ENCODE measurements around the gene GPR137C. TPM values are rescaled to one million over a fixed set of nuclear protein-coding genes. Genes with fewer than 3 reads are reported as not detected.

GPR137C gene
- total RNA-seq, 4 donors from 2014 or later: 0.18 to 1.7 (median 0.40) TPM; not detected in 1

DNA sequence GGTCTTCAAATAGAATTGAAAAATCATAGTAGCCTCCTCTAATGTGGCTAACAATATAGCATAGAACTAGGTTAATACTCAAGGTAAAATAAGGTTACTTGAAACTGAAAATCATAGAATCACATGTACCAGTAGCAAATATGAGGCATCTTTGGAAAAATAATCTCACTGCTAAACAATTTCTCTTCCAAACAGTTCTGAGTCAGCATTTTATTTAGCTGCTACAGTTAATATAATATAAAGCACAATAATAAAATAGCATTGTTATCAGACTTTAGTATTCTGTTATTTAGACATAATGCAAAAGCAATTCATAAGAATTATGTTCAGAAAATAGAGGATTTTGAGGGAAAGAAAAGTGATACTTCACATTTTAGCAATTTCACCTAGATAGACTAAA, 107.7 kb downstream of the GPR137C start:
- Histone ChIP-seq H3K36me3 (peaks cover 0 to 24% (median 0%) of the 10 kb centered on the region in 3 donors), H3K27ac (no peak overlapping the region), H3K4me1 (no peaks in the 10 kb centered on the region), H3K9me3 (no peaks in the 10 kb centered on the region), H3K4me3 (no peak overlapping the region), H3K27me3 (no peaks in the 10 kb centered on the region)
- DNase-seq: no peak
- TF ChIP-seq POLR2A (IDR thresholded peaks at IDR 0.05): no peak
- TF ChIP-seq, protein P1, sequence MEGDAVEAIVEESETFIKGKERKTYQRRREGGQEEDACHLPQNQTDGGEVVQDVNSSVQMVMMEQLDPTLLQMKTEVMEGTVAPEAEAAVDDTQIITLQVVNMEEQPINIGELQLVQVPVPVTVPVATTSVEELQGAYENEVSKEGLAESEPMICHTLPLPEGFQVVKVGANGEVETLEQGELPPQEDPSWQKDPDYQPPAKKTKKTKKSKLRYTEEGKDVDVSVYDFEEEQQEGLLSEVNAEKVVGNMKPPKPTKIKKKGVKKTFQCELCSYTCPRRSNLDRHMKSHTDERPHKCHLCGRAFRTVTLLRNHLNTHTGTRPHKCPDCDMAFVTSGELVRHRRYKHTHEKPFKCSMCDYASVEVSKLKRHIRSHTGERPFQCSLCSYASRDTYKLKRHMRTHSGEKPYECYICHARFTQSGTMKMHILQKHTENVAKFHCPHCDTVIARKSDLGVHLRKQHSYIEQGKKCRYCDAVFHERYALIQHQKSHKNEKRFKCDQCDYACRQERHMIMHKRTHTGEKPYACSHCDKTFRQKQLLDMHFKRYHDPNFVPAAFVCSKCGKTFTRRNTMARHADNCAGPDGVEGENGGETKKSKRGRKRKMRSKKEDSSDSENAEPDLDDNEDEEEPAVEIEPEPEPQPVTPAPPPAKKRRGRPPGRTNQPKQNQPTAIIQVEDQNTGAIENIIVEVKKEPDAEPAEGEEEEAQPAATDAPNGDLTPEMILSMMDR (IDR thresholded peaks at IDR 0.05): no peak

DNA sequence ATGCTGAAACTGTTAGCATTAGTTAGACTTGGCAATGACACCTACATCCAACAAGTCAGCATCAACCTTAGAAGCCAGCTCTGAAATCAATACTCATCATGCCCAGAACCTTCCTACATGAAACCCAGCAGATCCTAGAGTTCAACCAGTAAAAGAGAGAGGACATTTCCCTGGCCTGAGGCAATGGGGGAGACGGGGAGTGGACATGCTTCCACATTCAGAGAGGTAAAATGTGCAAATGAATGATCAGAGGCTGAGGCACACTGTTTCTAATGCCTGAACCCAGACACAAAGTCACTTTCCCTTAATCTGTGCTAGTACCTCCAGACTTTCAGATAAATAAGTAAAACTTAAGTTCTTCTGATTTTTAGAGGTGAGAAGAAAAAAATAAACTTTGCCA, 108.2 kb downstream of the GPR137C start:
- Histone ChIP-seq H3K4me1 (no peaks in the 10 kb centered on the region), H3K27ac (no peak overlapping the region), H3K4me3 (no peak overlapping the region), H3K27me3 (no peaks in the 10 kb centered on the region), H3K36me3 (peaks cover 0 to 26% (median 0%) of the 10 kb centered on the region in 3 donors), H3K9me3 (no peaks in the 10 kb centered on the region)
- DNase-seq: no peak
- TF ChIP-seq, protein P1 (IDR thresholded peaks at IDR 0.05): no peak
- TF ChIP-seq POLR2A (IDR thresholded peaks at IDR 0.05): no peak

DNA sequence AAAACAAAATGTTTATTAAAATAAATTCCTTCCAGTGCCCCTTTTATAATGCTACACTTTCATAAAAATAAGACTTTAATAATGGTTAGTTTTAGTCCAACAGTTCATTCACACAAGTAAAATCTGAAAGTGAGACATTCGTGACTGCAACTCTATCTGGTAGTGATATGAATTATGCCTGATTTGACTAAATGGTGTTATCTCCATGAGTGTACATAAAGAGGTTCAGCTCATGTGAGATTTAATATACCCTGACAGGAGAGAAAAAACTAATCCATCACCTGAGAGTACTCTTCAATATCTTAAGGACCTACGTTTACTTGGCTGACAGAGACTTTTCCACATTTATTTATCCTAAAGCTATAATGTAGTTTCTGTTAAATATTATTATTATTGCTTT, 108.7 kb downstream of the GPR137C start:
- Histone ChIP-seq H3K4me3 (no peak overlapping the region), H3K9me3 (no peaks in the 10 kb centered on the region), H3K36me3 (peaks cover 0 to 30% (median 0%) of the 10 kb centered on the region in 3 donors), H3K27me3 (no peaks in the 10 kb centered on the region), H3K27ac (no peak overlapping the region), H3K4me1 (no peaks in the 10 kb centered on the region)
- no peak for TF ChIP-seq POLR2A (IDR thresholded peaks at IDR 0.05)
- TF ChIP-seq, protein P1 (IDR thresholded peaks at IDR 0.05): no peak
- no peak for DNase-seq

DNA sequence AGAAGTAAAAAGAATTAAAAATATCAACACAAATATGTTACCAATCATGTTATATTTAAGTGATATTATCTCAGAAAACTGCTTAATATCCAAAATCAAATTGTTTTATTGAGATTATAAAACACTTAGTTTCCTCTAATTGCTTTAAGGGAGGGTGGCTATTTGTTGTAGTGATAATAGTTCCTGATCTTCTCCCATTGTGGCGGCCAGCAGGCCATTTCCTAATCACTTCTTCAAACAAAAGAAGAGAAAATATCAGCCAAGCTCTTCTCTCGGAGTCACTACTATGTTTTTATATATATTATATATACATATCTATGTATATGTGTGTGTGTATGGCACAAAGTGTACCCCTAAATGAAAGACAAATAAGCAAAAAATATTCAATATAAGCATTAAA, 111.2 kb downstream of the GPR137C start:
- peaks cover 0 to 30% (median 0%) of the 10 kb centered on the region in 3 donors for H3K36me3 ChIP-seq
- no peak overlapping the region for H3K4me3 ChIP-seq
- H3K9me3 ChIP-seq: no peaks in the 10 kb centered on the region
- no peak for TF ChIP-seq POLR2A (IDR thresholded peaks at IDR 0.05)
- no peaks in the 10 kb centered on the region for H3K4me1 ChIP-seq
- DNase-seq: no peak
- H3K27me3 ChIP-seq: no peaks in the 10 kb centered on the region
- H3K27ac ChIP-seq: no peak overlapping the region

DNA sequence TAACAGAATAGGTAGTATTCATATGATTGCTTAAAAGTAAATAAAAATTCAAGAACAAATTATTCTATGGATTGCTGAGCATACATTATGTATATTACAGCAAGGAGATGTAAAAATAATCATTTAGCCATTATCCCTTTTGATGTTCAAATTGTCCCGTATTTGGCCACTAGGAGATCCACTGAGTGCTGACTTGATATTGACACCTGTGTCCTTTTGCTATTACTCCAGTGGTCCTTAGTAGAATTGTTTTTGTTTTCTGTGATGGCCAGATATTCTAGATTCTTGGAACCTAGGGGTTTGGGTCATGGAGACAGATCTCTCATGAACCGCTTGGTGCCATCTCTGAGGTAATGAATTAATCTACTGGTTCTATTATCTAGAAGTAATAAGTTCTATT, 126.0 kb downstream of the GPR137C start:
- H3K27ac ChIP-seq: no peak overlapping the region
- H3K4me3 ChIP-seq: no peak overlapping the region
- TF ChIP-seq, protein P1 (IDR thresholded peaks at IDR 0.05): peak in 5 of 6 experiments; percentile 22 to 52 (median 43)
- TF ChIP-seq POLR2A (IDR thresholded peaks at IDR 0.05): no peak
- no peak for DNase-seq
- peaks cover 0 to 49% (median 0%) of the 10 kb centered on the region in 3 donors for H3K36me3 ChIP-seq
- H3K27me3 ChIP-seq: no peaks in the 10 kb centered on the region
- H3K9me3 ChIP-seq: no peaks in the 10 kb centered on the region
- no peaks in the 10 kb centered on the region for H3K4me1 ChIP-seq

DNA sequence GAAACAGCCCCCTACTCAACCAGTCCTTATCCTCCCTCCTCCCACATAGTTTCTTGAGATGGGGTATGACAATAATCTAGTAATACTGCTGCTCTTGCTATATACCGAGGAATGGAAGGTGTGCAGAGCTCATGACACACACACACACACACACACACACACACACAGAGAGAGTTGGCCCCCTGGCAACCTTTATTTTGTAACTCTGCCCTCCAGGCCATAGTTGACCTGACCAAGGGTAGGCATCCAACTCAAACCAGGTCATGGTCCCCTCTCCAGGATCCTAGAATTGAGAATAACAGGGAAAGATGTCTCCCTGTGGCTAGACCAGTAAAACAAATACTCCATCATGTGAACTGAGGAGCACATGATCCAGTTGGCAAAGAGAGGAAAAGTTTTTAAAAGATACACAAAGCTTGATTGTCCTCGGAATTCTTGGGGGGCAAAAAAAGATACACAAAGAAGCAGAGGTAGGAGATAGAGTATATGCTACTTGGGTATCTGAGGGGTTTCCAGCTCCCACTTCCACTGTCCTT, 131.4 kb downstream of the GPR137C start:
- H3K36me3 ChIP-seq: peaks cover 0 to 18% (median 0%) of the 10 kb centered on the region in 3 donors
- no peaks in the 10 kb centered on the region for H3K4me1 ChIP-seq
- H3K4me3 ChIP-seq: no peak overlapping the region
- DNase-seq: no peak
- H3K9me3 ChIP-seq: no peaks in the 10 kb centered on the region
- no peak overlapping the region for H3K27ac ChIP-seq
- H3K27me3 ChIP-seq: no peaks in the 10 kb centered on the region
- TF ChIP-seq, protein P1 (IDR thresholded peaks at IDR 0.05): no peak
- no peak for TF ChIP-seq POLR2A (IDR thresholded peaks at IDR 0.05)
